Stimulated activated CD4-positive, alpha-beta T cell treated with anti-CD3 and anti-CD28 coated beads, Interleukin-15, amount 100 ng/mL, for 24 hours (primary cell): Measurements from ENCODE around the gene OR56A5.
"Not testable (repeated sequence)": the region's sequence is repeated elsewhere in the genome, so short reads cannot be mapped to it uniquely, and the experiment has no call there.

Source experiments
- DNase-seq: peaks from one replicate; pipeline ENCODE4 v3.0.0-alpha.2; 2020

OR56A5 gene, protein sequence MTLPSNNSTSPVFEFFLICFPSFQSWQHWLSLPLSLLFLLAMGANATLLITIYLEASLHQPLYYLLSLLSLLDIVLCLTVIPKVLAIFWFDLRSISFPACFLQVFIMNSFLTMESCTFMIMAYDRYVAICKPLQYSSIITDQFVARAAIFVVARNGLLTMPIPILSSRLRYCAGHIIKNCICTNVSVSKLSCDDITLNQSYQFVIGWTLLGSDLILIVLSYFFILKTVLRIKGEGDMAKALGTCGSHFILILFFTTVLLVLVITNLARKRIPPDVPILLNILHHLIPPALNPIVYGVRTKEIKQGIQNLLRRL

DNA sequence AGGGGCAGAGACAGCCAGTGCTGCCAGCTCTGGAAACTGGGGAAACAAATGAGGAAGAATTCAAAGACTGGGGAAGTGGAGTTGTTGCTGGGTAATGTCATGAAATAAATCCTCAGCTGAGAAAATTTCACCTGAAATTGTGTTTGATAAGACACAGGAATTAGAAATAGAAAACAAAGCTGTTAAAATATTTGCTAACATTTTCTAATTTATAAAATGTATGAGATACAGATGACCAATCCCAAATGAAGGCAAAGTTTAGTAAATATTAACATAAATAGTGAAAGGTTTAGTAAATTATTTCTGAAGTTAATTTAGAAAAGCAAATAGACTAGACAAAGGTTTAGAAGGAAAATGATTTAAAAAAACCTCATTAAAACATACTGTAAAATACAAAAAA is at the start of gene OR56A5:
Gene OR56A5 (minus strand): TSS at position 101 of the 400 bp plus-strand sequence. CDS start 0 bp downstream, at position 101.
- no peak for DNase-seq

DNA sequence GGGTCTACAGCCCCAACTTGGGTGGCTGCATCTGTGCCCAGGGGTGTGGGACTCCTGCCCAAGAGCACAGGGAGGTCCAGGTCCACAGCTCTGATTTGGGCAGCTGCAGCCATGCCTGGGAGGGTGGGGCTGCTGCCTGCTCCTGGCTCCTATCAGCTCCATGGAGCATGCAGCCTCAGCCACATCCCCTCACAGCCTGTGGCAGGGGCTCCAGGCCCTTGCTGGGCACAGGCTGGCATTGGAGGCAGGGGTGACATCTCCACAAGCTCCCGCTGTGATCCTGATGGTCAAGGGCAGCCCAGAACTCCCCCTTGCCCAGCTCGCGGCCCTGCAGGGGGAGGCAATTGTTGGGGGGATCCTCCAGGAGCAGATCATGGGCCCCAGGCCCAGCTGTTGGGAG is 44.7 kb upstream of the OR56A5 start:
- no peak for DNase-seq

DNA sequence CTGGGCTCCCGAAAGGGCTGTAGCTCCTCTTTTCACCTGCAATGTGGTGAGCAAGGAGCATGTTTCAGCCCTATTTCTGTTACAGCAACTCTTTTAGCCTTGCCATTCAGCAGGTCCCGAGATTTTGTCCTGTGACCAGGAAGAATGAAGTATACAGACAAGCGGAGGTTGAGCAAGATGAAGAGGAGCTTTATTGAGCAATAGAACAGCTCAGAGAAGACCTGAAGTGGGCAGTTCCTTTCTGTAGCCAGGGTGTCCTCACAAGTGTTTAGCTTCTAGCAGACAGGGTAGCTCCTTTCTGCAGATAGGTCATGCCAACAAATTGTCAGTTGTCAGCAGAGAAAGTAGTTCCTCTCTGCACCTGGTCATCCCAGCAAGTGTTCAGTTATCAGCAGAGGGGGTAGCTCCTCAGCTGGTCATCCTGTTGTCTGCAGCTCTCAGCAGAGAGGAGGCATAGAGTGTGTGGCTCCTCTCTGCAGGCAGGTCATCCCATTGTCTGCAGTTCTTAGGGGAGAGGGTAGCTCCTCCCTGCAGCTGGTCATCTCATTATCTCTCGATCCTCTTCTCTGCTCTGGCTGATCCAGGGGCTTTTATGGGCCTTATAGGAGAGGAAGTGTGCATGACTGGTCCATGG is 43.9 kb upstream of the OR56A5 start:
- DNase-seq, result no peak

DNA sequence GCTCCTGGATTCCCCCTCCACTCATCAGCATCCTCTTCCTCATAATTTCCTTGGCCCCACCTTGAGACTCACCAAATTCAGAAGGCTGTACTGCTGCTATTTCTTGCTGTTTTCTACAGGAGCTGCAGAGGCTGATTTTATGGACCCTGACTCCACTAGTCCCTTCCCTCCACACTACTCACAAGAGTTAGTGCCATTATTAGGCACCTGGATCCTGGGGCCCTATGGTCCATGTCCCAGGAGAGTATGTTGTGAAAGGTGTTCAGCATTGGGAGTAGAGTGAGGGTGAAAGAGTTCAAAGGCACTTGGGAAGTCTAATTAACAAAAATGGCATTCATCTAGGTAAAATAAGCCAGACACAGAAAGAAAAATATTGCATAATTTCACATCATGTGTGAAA is 38.6 kb upstream of the OR56A5 start, which contains the start of gene OR56A4:
Gene OR56A4 (minus strand): TSS at position 101 of the 400 bp plus-strand sequence. CDS start 3,954 bp downstream, outside the sequence.
- no peak for DNase-seq

DNA sequence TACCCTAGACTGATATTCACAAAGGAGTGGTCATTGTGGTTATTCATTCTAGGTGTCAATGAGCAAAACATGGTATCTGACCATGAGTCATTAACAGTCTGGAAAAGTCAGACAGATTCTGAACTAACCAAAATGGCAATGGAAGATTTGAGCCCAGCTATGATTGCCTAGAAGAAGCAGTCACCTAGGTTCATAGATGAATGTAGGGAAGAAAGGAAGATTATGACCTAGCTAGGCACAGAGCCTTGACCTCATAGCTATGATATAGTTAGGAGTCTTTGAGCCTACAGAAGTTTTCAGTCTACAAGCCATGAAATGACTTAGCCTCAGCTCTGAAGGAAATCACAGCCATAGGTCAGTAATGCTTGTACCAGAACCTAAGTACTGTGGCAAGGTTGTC is 38.1 kb upstream of the OR56A5 start:
- no peak for DNase-seq

DNA sequence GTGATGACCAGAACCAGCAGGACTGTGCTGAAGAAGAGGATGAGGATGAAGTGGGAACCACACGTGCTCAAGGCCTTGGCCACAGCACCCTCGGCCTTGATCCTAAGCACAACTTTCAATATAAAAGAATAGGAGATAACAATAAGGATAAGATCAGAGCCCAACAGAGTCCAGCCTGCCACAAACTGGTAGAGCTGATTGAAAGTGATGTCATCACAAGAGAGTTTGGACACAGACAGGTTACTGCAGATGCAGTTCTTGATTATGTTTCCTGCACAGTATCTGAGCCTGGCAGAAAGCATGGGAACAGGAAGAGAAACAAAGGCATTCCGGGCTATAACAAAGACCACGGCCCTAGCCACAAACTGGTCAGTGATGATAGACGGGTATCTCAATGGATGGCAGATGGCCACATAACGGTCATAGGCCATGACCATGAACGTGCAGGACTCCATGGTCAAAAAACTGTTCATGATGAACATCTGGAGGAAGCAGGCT is 34.0 kb upstream of the OR56A5 start:
- no peak for DNase-seq

DNA sequence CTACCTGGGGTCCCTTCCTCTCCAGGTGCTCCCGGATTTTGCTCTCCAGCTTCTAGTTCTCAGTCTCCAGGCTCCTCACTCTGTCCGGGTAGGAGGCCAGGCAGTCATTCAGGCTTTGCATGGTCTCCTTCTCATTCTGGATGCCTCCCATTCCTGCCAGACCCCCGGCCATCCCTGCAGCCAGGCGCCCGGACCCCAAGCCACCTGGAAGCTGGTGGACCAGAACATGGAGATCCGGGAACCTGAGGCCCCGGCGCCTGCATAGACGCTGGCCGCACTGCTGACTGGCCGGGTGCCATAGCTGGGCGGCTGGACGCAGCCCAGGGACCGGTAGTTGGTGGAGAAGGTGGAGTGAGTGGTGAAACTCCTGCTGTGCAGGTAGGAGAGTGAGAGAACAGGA is 26.5 kb upstream of the OR56A5 start:
- DNase-seq, result no peak

DNA sequence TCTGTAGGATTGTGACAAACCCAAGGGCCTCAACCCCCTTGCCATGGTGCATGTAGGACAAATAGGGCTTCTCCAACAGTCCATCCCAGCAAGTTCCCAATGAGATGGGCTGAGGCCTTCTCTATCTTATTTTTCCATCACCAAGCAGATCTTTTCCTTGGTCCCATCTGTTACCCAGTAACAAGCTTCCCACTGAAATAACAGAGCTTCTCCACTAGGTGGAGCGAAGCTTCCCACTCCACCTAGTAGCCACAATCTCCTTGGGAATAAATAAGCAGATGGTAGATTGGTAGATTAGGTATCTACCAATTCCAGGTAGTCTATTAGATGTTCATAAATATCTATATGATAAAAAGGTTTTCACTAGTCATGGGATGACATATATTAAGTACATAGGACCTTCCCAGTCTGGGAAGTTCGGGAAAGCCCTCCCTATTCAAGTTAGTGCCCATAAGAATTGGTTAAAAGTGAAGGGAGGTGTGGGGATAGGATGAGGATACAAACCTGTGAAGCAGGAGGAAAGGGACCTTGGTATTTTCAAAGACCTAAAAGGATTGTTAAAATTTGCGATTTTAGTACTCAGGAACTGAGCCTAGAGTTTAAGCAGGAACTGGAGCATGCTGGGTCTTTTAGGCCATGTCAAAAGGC is 24.4 kb upstream of the OR56A5 start:
- DNase-seq, result no peak

DNA sequence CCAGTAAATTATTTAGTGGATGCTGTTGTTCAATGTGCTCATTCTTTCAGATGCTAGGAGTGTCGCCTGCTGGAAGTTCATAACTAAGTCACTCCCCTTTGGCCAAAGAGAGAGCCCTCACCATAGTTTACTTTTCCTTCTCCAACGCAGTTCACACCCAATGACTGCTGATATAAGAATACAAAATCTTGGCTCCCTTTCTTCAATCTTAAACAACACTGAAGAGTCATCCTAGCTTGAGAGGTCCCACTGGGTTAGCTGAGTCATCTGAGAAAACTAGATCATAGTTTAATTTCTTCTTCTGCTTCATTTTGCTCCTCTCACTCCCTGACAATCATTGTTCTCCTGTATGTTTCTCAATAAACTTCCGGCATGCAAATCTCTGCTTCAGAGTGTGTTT is 23.9 kb upstream of the OR56A5 start:
- DNase-seq, result no peak

DNA sequence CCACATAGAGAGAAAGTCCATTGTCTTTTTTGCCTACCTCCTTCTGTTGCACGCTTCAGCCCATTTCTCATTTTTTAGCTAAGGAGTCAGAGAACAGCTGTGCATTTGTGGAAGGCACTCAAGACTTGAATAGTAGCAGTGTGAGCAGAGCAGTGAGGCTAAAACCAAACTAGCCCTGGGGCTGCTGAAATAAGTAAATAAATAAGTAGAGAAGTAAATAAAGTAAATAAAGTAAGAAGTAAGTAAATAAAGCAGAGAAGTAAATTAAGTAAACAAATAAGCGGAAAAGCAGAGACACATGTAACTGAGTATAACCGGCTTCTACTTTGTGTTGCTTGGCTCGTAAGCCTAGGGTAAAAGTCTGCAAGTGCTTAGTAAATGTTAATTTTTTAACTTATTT is 20.9 kb upstream of the OR56A5 start:
- no peak for DNase-seq

DNA sequence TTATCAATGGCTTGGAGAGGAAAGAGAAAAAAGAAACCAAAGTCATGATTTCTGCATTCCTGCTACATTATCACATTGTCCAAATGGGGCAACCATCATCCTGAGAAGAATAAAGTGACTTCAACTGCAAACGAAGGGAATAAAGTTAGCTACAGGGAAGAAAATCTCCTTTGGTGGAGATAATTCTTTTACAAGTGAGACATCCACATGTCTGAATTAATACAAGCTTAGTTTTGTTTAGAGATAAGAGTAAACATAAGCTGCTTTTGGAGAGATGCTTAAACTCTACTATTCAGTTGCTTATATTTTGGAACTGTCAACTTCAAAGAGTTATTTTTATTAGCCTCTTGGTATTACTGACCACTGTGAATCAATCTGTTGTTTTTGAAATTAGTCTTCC is 18.6 kb upstream of the OR56A5 start, which contains the start of gene OR52L1:
Gene OR52L1 (minus strand): TSS at position 101 of the 400 bp plus-strand sequence. CDS start 55 bp downstream, at position 46.
- DNase-seq, result no peak

DNA sequence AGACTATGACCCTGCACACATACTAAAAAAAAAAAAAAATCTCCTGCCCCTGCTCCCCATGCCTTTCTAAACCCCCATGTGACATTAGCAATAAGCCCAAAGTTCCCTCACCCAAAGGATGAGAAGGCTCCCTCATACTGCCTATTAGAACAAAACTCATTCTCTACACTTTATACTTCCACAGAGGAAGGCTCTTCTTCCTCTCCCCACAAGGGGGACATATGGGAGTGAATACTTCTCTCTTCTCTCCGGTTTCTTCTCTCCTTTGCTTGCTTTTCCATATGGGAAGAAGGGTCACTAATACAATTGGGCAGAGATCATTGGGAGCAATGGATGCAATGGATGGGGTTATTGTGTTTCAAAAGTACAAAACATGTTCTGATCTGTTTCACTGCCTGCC is 15.1 kb upstream of the OR56A5 start:
- no peak for DNase-seq

DNA sequence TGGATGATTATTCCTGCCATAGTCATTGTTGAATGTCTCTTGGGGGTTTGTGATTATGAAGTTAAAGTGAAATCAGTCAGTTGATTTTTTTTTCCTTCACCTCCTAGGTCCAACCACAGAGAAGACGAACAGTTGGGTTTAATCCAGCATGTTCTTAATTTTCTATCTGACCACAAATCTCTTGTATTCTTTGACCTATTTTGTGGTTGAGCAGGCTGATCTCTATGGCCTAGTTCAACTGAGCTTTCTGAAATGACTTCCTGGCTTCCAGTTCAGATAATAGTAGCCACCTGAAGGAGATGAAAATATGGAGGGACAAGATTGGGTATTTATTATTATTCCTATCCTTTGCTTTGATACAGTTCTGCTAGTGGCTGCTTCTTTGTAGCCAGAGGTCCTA is 5.2 kb upstream of the OR56A5 start:
- DNase-seq, result no peak

DNA sequence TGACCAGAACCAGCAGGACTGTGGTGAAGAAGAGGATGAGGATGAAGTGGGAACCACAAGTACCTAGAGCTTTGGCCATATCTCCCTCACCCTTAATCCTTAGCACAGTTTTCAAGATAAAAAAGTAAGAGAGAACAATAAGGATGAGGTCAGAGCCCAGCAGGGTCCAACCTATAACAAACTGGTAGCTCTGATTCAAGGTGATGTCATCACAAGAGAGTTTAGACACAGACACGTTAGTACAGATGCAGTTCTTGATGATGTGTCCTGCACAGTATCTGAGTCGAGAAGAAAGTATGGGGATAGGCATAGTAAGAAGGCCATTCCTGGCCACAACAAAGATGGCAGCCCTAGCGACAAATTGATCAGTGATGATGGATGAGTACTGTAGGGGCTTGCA is 586 bp downstream of the OR56A5 start:
- DNase-seq, result no peak

DNA sequence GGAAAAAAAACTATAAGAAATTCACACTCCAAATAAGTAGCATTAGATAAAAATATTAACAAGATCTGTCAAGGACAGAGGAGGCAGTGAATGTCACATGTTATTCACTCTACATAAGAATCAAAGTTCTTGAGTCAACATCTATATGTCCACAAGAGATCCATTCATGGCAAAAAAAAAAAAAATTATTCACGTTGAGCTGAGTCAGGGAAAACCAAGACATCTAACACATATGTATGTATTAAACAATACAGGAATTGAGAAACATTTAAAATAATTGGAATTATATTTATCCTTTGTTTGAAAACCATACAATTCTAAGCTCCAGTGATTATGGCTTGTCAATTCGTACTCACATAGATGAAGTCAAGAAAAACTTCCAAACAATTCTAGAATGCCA is 1.3 kb downstream of the OR56A5 start:
- DNase-seq, result no peak

DNA sequence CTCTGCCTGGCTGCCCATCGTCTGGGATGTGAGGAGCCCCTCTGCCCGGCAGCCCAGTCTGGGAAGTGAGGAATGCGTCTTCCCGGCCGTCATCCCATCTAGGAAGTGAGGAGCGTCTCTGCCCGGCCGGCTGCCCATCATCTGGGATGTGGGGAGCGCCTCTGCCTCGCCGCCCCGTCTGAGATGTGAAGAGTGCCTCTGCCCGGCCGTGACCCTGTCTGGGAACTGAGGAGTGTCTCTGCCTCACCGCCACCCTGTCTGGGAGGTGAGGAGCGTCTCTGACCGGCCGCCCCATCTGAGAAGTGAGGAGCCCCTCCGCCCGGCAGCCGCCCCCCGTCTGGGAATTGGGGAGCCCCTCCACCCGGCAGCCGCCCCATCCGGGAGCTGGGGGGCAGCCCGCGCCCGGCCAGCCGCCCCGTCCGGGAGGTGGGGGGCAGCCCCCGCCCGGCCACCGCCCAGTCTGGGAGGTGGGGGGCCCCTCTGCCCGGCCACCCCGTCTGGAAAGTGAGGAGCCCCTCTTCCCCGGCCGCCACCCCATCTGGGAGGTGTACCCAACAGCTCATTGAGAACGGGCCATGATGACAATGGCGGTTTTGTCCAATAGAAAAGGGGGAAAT is 7.5 kb downstream of the OR56A5 start:
- DNase-seq, result not testable (repeated sequence)

DNA sequence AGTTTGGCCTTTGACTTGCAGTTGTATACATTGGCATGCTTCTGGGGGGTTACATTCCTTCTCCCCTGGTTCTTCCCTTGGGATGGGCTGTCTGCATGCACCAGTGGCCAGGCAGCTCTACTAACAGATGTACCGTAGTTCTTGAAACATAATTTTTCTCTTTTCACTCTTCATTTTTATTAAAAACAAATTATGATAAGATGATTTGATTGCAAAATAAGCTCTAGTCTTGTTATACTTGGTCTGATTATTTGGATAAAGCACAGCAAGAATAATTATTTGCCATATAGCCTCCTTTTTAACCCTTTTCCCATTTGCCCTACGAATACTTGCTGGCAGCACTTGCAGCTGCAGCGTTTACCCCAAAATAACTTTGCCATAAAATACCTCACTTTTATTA is 12.7 kb downstream of the OR56A5 start:
- DNase-seq, result no peak

DNA sequence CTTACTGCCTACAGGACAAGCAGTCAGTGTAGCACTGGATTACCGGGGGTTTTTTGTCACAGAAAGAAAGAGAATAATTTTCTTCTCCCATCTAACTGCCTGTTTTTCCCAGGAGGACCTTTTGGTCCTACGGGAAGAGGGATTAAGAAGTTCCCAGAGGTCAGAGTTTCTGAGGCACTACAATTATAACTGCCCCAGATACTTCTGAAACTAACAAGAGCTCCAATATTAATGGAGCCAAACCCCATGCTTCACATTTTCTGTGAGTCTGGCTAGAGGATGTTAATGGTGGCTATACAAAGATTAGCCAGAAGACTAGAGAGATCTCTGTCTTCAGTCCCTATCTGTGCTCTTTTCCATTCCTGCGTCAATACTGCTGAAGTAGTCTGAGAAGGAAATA is 26.3 kb downstream of the OR56A5 start, which contains the start of gene OR56A3:
Gene OR56A3 (plus strand): TSS at position 301 of the 400 bp plus-strand sequence. CDS start 5,096 bp downstream, outside the sequence.
- no peak for DNase-seq

DNA sequence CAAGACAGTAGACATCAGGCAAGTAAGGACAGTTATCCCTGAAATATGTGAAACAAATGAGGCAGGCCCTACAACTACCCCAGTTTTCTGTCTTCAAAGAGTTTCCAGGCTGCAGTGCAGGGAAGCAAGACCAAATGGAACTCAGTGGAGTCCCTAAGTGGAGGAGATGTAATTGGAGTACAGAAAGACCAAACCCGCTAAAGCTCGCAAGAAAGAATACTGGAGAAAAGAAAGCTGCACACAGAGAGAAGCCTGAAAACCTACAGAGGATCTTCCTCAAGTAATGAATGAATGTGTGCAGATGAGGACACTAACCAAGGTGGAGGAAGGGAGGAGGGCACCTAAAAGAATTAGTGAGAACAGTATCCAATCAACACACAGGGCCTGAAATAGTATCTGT is 27.5 kb downstream of the OR56A5 start:
- no peak for DNase-seq

DNA sequence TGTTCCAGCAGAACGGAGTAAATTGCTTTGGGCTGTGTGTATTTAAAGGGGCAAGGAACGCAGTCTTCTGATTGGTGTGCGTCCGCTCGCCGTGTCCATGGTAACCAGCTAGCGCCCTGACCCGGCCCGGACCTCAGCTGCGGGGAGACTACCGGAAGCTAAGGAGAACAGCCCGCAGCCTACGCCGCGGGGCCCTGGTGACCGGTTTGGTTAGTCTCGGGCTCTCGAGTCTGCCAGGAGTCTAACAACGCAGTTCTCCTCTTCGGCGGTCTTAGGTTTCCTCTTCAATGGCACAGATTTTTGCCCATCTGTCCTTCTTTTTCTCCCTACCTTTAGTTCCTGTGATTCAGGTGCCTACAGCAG is 29.7 kb downstream of the OR56A5 start:
- DNase-seq, result no peak

DNA sequence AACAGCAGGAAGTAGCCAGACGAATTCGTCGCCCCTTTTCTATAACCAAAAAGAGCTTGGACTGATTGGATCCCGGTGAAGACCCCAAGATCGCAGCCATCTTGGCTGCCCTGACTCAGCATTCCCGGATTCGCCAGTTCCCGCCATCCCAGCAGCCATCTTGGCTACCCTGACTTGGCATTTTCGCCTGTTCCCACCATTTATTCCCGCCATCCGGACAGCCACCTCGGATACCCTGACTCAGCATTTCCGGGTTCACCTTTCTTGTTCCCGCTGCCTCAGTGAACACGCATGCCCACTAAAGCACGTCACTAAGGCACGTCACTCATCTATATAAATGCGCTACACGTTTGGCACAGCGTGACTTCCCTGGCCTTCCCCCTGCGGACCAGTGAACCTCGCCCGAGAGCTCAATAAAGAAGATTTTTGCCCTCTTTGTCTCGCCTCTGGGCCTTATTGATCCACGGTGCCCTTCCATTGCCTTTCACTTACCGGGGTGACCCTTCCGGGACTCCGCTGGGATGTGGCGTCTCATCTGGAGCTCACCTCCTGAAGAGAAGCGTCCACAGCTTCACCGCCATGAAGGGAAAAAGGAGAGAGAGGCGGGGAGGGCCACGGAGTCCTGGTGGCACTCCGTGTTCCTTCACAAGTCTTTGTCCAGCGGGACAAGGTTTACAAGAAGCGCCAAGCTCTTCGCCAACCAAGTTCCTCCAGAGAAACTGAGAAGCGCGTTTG is 30.3 kb downstream of the OR56A5 start:
- DNase-seq, result no peak

DNA sequence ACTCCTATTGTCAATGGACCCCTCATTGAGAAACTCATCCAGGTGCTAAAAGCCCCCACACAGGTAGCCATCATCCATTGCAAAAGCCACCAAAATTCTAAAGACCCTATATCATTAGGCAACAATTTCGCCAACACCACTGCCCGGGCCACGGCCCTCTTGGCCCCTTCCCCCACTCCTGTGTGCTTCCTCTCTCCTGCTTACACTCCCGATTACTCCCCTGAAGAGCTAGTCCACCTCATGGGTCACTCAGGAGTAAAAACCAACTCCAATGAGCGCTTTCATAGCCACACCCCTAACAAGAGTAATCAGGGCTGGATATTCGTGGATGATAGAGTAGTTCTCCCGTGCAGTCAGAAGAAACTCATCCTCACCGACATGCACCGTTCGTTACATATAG is 35.2 kb downstream of the OR56A5 start:
- DNase-seq, result no peak

DNA sequence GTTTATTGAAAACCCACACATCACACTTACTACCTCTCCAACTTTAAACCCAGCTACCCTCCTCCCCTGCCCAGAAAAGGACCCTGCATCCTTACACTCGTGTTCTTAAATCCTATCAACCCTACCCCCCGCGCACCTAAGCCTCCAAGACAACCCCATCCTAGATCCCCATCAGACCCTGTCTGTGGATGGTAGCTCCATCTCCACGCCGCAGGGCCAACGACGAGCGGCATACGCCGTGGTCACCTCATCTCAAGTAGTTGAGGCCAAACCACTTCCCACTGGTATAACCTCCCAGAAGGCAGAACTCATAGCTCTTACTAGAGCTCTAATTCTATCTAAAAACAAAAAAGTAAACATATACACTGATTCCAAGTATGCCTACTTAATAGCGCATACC is 35.6 kb downstream of the OR56A5 start:
- no peak for DNase-seq
